Parietal lobe (tissue), 2 donors: ENCODE data around the gene IMPDH1. TPM values are rescaled to one million over a fixed set of nuclear protein-coding genes. Genes with fewer than 3 reads are reported as not detected.

ENCODE experiments used
- small RNA-seq: library from RNA; depleted of rRNA; stranded (forward); fragments of <200 nt; gene quantifications from one replicate; pipeline ENCODE3, GENCODE V24; 2014; ENCODE audit warnings: low replicate concordance
- total RNA-seq: library from RNA; depleted of rRNA; stranded (reverse); fragments of >200 nt; gene quantifications from one replicate; pipeline ENCODE4 v1.2.3, GENCODE V29; 2014

The IMPDH1 gene
- 36.0 TPM for total RNA-seq

GRCh38 chr7:128409596-128410450 lies at the start of gene IMPDH1:
IMPDH1 (minus strand) TSS chr7:128409982; CDS start chr7:128409901, 81 bp downstream.

DNA sequence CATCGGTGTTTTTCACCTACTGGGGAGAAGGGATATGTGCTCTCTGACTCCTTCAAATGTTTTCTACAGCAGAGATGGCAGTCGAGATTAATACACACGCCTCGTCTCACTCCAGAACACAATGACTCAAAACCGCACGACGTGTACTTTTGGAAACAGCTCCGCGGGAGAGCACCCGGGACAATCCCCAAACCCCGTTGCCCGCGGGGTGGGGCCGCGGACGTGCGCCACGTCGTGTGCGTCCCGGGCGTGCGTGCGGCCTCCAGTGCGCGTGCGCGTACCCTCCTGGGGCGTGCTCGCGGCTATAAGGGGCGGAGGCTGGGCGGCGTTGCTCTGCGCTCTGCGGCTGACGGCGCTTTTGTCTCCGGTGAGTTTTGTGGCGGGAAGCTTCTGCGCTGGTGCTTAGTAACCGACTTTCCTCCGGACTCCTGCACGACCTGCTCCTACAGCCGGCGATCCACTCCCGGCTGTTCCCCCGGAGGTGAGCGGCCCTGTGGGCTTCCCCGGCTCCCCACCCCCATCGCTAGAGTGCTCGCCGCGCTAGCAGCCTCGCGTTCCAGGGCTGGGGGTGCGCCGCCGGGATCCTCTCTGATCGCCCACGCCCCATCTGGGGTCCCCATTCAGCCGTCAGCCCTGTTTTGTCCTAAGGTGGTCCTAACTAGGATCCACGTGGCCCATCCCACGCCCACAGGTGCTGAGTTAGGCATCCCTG lies 45.9 kb upstream of the IMPDH1 start, which contains the start of gene HILPDA:
HILPDA (plus strand) TSS at position 336 of the 712 bp plus-strand sequence. CDS start 1,391 bp downstream, outside the sequence.

DNA sequence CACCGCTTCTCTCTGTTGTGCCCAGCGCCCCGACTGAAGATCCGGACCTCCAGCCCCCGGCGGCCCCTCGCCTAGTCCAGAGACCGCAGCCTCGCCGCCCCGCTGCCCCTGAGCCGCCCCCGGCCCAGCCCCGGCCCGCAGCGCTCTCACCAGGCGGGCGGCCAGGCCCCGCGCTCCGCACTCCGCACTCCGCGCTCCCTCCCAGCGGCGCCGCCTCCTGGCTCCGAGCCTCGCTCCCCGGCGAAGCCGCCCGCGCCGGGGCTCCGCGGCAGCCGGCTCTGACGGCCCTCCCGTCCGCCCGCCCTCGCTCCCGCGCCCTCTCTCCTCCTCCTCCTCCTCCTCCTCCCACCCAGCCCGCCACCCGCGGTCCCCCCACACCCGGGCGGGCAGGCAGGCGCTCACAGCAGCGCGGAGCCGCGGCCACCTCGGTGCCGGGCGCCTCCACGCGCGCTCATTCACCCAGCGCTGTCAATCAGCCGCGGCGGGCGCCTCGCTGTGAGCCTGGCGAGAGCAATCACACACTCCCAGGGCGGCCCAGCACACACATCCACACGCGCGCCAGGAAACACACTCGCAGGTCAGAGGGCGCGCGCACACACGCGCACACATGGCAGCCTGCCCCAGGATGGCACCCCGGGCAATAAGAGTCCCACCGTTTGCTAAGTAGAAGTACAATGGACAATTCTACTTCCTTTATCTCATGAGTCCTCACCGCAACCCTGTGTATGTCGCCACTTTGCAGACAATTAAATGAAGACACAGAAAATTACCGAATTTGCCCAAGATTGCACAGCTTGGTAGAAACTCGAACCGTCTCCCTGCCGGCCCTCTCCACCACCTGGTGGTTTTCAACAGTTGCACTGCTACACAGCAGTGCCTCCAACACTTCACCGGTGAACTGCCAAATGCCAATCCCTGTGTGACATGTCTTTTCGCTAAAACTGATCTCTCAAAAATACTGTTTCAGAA lies 48.1 kb downstream of the IMPDH1 start, which contains the start of gene PRRT4:
PRRT4 (minus strand) TSS at position 280 of the 969 bp plus-strand sequence.

DNA sequence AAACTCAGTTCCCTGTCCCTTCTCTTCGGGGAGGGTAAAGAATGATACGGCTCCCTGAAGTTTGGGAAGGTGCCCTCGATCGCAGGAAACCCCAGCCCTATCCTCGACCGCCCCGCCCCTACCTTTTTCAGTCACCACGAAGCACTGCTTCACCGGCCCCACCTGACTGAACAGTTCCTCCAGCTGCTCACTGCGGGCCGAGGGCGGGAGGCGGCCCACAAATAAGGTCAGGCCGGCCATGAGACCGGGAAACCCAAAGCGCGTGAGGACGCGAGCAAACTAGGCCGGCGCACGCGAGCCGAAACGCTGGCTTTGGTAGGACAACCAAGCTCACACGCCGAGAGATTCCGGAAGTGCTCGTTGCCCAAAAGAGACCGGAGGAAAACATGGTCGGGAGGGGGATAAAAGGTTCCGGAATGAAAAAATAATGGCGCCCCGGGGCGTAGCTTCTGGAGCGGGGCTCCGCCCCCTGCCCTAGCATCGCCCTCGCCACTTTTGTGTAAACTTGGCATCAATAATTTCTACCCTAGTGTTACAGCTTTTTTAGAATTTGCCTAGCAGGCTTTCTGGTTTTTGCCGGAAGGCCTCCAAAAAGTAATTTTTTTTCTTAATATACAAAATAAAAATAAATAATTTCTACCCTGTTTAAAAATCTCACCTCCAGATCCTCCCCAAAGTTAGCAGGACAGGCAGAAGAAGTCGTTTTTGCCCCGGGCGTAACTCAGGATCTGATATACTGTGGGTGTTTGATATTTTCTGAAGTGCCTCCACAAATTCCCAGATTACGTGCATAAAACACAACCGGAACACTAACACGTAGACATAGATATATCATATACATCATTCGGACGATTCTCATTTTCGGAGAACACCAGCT lies 66.0 kb downstream of the IMPDH1 start, which contains the start of gene RBM28:
RBM28 (minus strand) TSS at position 355 of the 877 bp plus-strand sequence; CDS start at position 240, 115 bp downstream.

Small RNAs within 50 kb of the gene (small RNA-seq; reads per million reads assigned to genes)
- gene AC010655.1 (not detected), gene RNU7-27P (not detected), gene RNU7-54P (not detected)

Other genes with a start within 250 kb of the IMPDH1 start
- not detected for gene LEP, start 168.7 kb downstream of the IMPDH1 start, total RNA-seq
- 38.8 TPM for gene RBM28, start 66.1 kb downstream of the IMPDH1 start, total RNA-seq
- gene PRRT4, start 48.3 kb downstream of the IMPDH1 start, total RNA-seq, result 2.5 TPM
- gene HILPDA, start 45.9 kb upstream of the IMPDH1 start, total RNA-seq, result 43.2 TPM
- gene METTL2B, start 66.8 kb upstream of the IMPDH1 start, total RNA-seq, result 36.9 TPM